GM23338 (cell line): ENCODE measurements around the gene VSIG10L. TPM values are rescaled to one million over a fixed set of nuclear protein-coding genes. Genes with fewer than 3 reads are reported as not detected.

Source experiments
- ATAC-seq: fragments of 200-7000 bp; cut with Tn5 transposase; 3 replicates; pipeline ENCODE4 v1.9.1; 2020
- DNase-seq: peaks from one replicate; pipeline ENCODE4 v3.0.0-alpha.2; 2015; ENCODE audit warnings: low spot score
- H2AFZ ChIP-seq: fragments of 200-600 bp; sonication (generic); 2 replicates; pipeline ENCODE4 v1.8.0; 2016; ENCODE audit warnings: antibody characterized with exemption, mild to moderate bottlenecking, moderate library complexity
- H3F3A ChIP-seq: fragments of 200-600 bp; sonication (generic); replicated peaks from 2 replicates; pipeline ENCODE4 v1.8.0; 2017; ENCODE audit warnings: antibody characterized with exemption, mixed run types, low read depth
- H3K27ac ChIP-seq: fragments of 200-600 bp; sonication (generic); 2 replicates; pipeline ENCODE4 v1.6.1; 2016; ENCODE audit warnings: low read depth
- H3K27me3 ChIP-seq: fragments of 200-600 bp; sonication (generic); 2 replicates; pipeline ENCODE4 v1.8.0; 2016; ENCODE audit warnings: mild to moderate bottlenecking, mixed run types, moderate library complexity; ENCODE audit not compliant: insufficient read depth
- H3K36me3 ChIP-seq: fragments of 200-600 bp; sonication (generic); 2 replicates; pipeline ENCODE4 v1.8.0; 2016; ENCODE audit warnings: mild to moderate bottlenecking; ENCODE audit not compliant: insufficient read depth
- H3K4me1 ChIP-seq: fragments of 200-600 bp; sonication (generic); 2 replicates; pipeline ENCODE4 v1.8.0; 2016; ENCODE audit warnings: mild to moderate bottlenecking, moderate library complexity; ENCODE audit not compliant: insufficient read depth
- H3K4me2 ChIP-seq: fragments of 200-600 bp; sonication (generic); 2 replicates; pipeline ENCODE4 v1.7.1; 2017; ENCODE audit warnings: mixed run types
- H3K4me3 ChIP-seq: fragments of 200-600 bp; sonication (generic); 2 replicates; pipeline ENCODE4 v1.6.1; 2016; ENCODE audit warnings: mixed run types
- H3K79me2 ChIP-seq: fragments of 200-600 bp; sonication (generic); replicated peaks from 2 replicates; pipeline ENCODE4 v1.8.0; 2017; ENCODE audit warnings: mild to moderate bottlenecking; ENCODE audit not compliant: insufficient read depth
- H3K9me2 ChIP-seq: fragments of 200-600 bp; sonication (generic); 2 replicates; pipeline ENCODE4 v1.8.0; 2017; ENCODE audit not compliant: insufficient read depth
- H4K20me1 ChIP-seq: fragments of 200-600 bp; sonication (generic); replicated peaks from 2 replicates; pipeline ENCODE4 v1.8.0; 2017; ENCODE audit warnings: mild to moderate bottlenecking; ENCODE audit not compliant: insufficient read depth
- H3K27ac Mint-ChIP-seq: 2 replicates; pipeline ENCODE4 v1.8.0; 2020; ENCODE audit warnings: inconsistent platforms, mild to moderate bottlenecking, moderate library complexity, mixed read lengths
- H3K27me3 Mint-ChIP-seq: 3 replicates; pipeline ENCODE4 v1.8.0; 2022; ENCODE audit warnings: low read depth, mild to moderate bottlenecking, moderate library complexity, mixed read lengths, inconsistent platforms; ENCODE audit not compliant: insufficient read depth, poor library complexity
- H3K36me3 Mint-ChIP-seq: 3 replicates; pipeline ENCODE4 v1.8.0; 2021; ENCODE audit warnings: low read depth, mild to moderate bottlenecking, inconsistent platforms, moderate library complexity, mixed read lengths
- H3K4me1 Mint-ChIP-seq: 3 replicates; pipeline ENCODE4 v1.8.0; 2020; ENCODE audit warnings: mild to moderate bottlenecking, inconsistent platforms, mixed read lengths
- H3K4me3 Mint-ChIP-seq: 3 replicates; pipeline ENCODE4 v1.8.0; 2021; ENCODE audit warnings: moderate library complexity, mild to moderate bottlenecking, inconsistent platforms, mixed read lengths
- H3K9me3 Mint-ChIP-seq: 3 replicates; pipeline ENCODE4 v1.8.0; 2020; ENCODE audit warnings: moderate library complexity, mild to moderate bottlenecking, inconsistent platforms, mixed read lengths
- CREB1 ChIP-seq: fragments of 250-450 bp; sonication (Bioruptor Pico); IDR thresholded peaks from 2 replicates; pipeline ENCODE4 v1.5.0; 2020; ENCODE audit warnings: low read depth, mild to moderate bottlenecking, moderate library complexity
- EZH2 ChIP-seq: fragments of 200-600 bp; sonication (generic); IDR thresholded peaks from one replicate; pipeline ENCODE4 v1.8.0; 2017; ENCODE audit warnings: antibody characterized with exemption, mild to moderate bottlenecking, low read depth; ENCODE audit not compliant: unreplicated experiment
- EZH2phosphoT487 ChIP-seq: fragments of 200-600 bp; sonication (generic); IDR thresholded peaks from one replicate; pipeline ENCODE4 v1.8.1; 2018; ENCODE audit warnings: antibody characterized with exemption; ENCODE audit not compliant: unreplicated experiment
- JUNB ChIP-seq: IDR thresholded peaks from one replicate; pipeline ENCODE4 v1.6.1; 2016; ENCODE audit warnings: antibody characterized with exemption; ENCODE audit not compliant: unreplicated experiment
- NANOG ChIP-seq: IDR thresholded peaks from 2 replicates; pipeline ENCODE4 v1.6.1; 2016; ENCODE audit warnings: antibody characterized with exemption, borderline replicate concordance
- POLR2AphosphoS5 ChIP-seq: IDR thresholded peaks from 2 replicates; pipeline ENCODE4 v1.6.1; 2016; ENCODE audit warnings: antibody characterized with exemption, low read depth
- STAT1 ChIP-seq: IDR thresholded peaks from one replicate; pipeline ENCODE4 v1.6.1; 2016; ENCODE audit warnings: antibody characterized with exemption; ENCODE audit not compliant: unreplicated experiment
- ZNF114 ChIP-seq: fragments of 250-450 bp; sonication (Bioruptor Pico); IDR thresholded peaks from 2 replicates; pipeline ENCODE4 v1.5.0; 2020; ENCODE audit warnings: mild to moderate bottlenecking, moderate library complexity
- ZNF331 ChIP-seq: fragments of 250-450 bp; sonication (Bioruptor Pico); IDR thresholded peaks from 2 replicates; pipeline ENCODE4 v1.5.0; 2020; ENCODE audit warnings: low read depth, mild to moderate bottlenecking, moderate library complexity
- polyA plus RNA-seq: library from polyadenylated mRNA; unstranded; fragments of >200 nt; fragmentation: Nextera tagmentation; extraction: Ambion mirVana; gene quantifications from 2 replicates; pipeline ENCODE4 v1.2.1, GENCODE V29; 2016
- total RNA-seq: library from RNA; depleted of rRNA; stranded (reverse); fragments of >200 nt; shearing (Covaris generic); gene quantifications from 2 replicates; pipeline ENCODE4 v1.2.3, GENCODE V29; 2014
- TF ChIP-seq, protein P1 (sequence below): IDR thresholded peaks from 2 replicates; pipeline ENCODE4 v1.6.1; 2016; ENCODE audit warnings: antibody characterized with exemption
- TF ChIP-seq, protein P2 (sequence below): IDR thresholded peaks from one replicate; pipeline ENCODE4 v1.6.1; 2018; ENCODE audit warnings: antibody characterized with exemption; ENCODE audit not compliant: unreplicated experiment
- TF ChIP-seq, protein P3 (sequence below), 2 experiments: fragments of 200-600 bp in 1 of 2; sonication (generic) in 1 of 2; conservative IDR thresholded peaks; 2 replicates each; pipeline versions ENCODE4 v1.5.1 to v1.6.1; 2016 to 2017; ENCODE audit warnings: antibody characterized with exemption in 2 of 2, low read depth in 2 of 2, mild to moderate bottlenecking in 2 of 2, moderate library complexity in 1 of 2
- TF ChIP-seq, protein P4 (sequence below): fragments of 250-450 bp; sonication (Bioruptor Pico); IDR thresholded peaks from 2 replicates; pipeline ENCODE4 v1.5.0; 2020; ENCODE audit warnings: mild to moderate bottlenecking, moderate library complexity

Gene VSIG10L
- total and polyA plus RNA-seq, 2 experiments from 2014 or later = 9.6 to 10.4 TPM

DNA sequence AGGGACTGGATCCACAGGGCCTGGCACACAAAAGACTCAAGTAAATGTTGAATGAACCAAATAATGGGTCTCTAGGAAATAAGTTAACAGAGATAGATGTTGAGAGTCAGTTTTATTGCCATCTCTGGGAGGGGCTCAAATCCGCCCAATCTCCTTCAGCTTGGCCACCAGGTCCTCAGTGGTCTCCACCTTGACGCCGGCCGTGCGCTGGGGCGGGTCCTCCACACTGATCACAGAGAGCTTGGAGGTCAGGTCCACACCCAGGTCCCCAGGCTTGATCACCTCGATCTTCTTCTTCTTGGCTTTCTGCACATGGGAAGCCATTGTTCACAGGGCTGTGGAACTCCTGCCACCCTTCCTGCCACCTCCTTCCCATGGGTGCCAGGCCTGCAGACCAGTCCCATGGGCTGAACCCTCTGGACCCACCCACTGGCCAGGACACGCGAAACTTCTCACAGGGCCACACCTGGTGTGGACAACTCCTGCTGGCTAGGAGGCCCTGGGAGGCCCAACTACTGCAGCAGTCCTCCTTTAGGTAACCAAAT is 3.2 kb upstream of the VSIG10L start:
- Histone ChIP-seq H3K4me1 (peaks cover 18% of the 10 kb centered on the region), H2AFZ (no peak overlapping the region), H3K4me3 (no peak overlapping the region), H3F3A (no peaks in the 10 kb centered on the region), H3K4me2 (no peak overlapping the region), H3K27me3 (peaks cover 16% of the 10 kb centered on the region), H3K9me2 (no peaks in the 10 kb centered on the region), H3K27ac (no peak overlapping the region), H3K79me2 (no peaks in the 10 kb centered on the region), H4K20me1 (no peaks in the 10 kb centered on the region; the same call in 1 of the 2 replicates), H3K36me3 (no peaks in the 10 kb centered on the region)
- H3K4me1 Mint-ChIP-seq = peaks cover 21% of the 10 kb centered on the region
- peaks cover 13% of the 10 kb centered on the region for H3K27me3 Mint-ChIP-seq
- no peaks in the 10 kb centered on the region for H3K9me3 Mint-ChIP-seq
- no peak for TF ChIP-seq CREB1
- no peak for TF ChIP-seq EZH2
- TF ChIP-seq, protein P1, sequence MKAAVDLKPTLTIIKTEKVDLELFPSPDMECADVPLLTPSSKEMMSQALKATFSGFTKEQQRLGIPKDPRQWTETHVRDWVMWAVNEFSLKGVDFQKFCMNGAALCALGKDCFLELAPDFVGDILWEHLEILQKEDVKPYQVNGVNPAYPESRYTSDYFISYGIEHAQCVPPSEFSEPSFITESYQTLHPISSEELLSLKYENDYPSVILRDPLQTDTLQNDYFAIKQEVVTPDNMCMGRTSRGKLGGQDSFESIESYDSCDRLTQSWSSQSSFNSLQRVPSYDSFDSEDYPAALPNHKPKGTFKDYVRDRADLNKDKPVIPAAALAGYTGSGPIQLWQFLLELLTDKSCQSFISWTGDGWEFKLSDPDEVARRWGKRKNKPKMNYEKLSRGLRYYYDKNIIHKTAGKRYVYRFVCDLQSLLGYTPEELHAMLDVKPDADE = no peak
- no peak for TF ChIP-seq POLR2AphosphoS5
- TF ChIP-seq EZH2phosphoT487 = no peak
- TF ChIP-seq, protein P2, sequence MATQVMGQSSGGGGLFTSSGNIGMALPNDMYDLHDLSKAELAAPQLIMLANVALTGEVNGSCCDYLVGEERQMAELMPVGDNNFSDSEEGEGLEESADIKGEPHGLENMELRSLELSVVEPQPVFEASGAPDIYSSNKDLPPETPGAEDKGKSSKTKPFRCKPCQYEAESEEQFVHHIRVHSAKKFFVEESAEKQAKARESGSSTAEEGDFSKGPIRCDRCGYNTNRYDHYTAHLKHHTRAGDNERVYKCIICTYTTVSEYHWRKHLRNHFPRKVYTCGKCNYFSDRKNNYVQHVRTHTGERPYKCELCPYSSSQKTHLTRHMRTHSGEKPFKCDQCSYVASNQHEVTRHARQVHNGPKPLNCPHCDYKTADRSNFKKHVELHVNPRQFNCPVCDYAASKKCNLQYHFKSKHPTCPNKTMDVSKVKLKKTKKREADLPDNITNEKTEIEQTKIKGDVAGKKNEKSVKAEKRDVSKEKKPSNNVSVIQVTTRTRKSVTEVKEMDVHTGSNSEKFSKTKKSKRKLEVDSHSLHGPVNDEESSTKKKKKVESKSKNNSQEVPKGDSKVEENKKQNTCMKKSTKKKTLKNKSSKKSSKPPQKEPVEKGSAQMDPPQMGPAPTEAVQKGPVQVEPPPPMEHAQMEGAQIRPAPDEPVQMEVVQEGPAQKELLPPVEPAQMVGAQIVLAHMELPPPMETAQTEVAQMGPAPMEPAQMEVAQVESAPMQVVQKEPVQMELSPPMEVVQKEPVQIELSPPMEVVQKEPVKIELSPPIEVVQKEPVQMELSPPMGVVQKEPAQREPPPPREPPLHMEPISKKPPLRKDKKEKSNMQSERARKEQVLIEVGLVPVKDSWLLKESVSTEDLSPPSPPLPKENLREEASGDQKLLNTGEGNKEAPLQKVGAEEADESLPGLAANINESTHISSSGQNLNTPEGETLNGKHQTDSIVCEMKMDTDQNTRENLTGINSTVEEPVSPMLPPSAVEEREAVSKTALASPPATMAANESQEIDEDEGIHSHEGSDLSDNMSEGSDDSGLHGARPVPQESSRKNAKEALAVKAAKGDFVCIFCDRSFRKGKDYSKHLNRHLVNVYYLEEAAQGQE = no peak
- no peak for TF ChIP-seq NANOG
- no peak for TF ChIP-seq ZNF114 (CRISPR knock-in tag)
- no peak for TF ChIP-seq JUNB
- TF ChIP-seq, protein P3, sequence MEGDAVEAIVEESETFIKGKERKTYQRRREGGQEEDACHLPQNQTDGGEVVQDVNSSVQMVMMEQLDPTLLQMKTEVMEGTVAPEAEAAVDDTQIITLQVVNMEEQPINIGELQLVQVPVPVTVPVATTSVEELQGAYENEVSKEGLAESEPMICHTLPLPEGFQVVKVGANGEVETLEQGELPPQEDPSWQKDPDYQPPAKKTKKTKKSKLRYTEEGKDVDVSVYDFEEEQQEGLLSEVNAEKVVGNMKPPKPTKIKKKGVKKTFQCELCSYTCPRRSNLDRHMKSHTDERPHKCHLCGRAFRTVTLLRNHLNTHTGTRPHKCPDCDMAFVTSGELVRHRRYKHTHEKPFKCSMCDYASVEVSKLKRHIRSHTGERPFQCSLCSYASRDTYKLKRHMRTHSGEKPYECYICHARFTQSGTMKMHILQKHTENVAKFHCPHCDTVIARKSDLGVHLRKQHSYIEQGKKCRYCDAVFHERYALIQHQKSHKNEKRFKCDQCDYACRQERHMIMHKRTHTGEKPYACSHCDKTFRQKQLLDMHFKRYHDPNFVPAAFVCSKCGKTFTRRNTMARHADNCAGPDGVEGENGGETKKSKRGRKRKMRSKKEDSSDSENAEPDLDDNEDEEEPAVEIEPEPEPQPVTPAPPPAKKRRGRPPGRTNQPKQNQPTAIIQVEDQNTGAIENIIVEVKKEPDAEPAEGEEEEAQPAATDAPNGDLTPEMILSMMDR (conservative IDR thresholded peaks at IDR 0.05; ENCODE audit: low read depth in 2 of 2) = no peak
- TF ChIP-seq, protein P4, sequence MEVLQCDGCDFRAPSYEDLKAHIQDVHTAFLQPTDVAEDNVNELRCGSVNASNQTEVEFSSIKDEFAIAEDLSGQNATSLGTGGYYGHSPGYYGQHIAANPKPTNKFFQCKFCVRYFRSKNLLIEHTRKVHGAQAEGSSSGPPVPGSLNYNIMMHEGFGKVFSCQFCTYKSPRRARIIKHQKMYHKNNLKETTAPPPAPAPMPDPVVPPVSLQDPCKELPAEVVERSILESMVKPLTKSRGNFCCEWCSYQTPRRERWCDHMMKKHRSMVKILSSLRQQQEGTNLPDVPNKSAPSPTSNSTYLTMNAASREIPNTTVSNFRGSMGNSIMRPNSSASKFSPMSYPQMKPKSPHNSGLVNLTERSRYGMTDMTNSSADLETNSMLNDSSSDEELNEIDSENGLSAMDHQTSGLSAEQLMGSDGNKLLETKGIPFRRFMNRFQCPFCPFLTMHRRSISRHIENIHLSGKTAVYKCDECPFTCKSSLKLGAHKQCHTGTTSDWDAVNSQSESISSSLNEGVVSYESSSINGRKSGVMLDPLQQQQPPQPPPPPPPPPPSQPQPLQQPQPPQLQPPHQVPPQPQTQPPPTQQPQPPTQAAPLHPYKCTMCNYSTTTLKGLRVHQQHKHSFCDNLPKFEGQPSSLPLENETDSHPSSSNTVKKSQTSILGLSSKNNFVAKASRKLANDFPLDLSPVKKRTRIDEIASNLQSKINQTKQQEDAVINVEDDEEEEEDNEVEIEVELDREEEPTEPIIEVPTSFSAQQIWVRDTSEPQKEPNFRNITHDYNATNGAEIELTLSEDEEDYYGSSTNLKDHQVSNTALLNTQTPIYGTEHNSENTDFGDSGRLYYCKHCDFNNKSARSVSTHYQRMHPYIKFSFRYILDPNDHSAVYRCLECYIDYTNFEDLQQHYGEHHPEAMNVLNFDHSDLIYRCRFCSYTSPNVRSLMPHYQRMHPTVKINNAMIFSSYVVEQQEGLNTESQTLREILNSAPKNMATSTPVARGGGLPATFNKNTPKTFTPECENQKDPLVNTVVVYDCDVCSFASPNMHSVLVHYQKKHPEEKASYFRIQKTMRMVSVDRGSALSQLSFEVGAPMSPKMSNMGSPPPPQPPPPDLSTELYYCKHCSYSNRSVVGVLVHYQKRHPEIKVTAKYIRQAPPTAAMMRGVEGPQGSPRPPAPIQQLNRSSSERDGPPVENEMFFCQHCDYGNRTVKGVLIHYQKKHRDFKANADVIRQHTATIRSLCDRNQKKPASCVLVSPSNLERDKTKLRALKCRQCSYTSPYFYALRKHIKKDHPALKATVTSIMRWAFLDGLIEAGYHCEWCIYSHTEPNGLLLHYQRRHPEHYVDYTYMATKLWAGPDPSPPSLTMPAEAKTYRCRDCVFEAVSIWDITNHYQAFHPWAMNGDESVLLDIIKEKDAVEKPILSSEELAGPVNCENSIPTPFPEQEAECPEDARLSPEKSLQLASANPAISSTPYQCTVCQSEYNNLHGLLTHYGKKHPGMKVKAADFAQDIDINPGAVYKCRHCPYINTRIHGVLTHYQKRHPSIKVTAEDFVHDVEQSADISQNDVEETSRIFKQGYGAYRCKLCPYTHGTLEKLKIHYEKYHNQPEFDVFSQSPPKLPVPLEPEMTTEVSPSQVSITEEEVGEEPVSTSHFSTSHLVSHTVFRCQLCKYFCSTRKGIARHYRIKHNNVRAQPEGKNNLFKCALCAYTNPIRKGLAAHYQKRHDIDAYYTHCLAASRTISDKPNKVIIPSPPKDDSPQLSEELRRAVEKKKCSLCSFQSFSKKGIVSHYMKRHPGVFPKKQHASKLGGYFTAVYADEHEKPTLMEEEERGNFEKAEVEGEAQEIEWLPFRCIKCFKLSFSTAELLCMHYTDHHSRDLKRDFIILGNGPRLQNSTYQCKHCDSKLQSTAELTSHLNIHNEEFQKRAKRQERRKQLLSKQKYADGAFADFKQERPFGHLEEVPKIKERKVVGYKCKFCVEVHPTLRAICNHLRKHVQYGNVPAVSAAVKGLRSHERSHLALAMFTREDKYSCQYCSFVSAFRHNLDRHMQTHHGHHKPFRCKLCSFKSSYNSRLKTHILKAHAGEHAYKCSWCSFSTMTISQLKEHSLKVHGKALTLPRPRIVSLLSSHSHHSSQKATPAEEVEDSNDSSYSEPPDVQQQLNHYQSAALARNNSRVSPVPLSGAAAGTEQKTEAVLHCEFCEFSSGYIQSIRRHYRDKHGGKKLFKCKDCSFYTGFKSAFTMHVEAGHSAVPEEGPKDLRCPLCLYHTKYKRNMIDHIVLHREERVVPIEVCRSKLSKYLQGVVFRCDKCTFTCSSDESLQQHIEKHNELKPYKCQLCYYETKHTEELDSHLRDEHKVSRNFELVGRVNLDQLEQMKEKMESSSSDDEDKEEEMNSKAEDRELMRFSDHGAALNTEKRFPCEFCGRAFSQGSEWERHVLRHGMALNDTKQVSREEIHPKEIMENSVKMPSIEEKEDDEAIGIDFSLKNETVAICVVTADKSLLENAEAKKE (CRISPR knock-in tag) = no peak
- TF ChIP-seq STAT1 = no peak
- no peak for TF ChIP-seq ZNF331 (CRISPR knock-in tag)
- no peak overlapping the region for H3K4me3 Mint-ChIP-seq
- no peak for ATAC-seq
- H3K36me3 Mint-ChIP-seq = peaks cover 7% of the 10 kb centered on the region; the same call in 2 of the 3 replicates
- no peak for DNase-seq
- H3K27ac Mint-ChIP-seq = no peak overlapping the region
